Fibroblast of pulmonary artery (primary cell): Measurements from ENCODE around the gene LRMDA.

ENCODE experiments used
- DNase-seq: peaks from one replicate; pipeline ENCODE4 v3.0.0-alpha.2; 2010; ENCODE audit warnings: low read depth
- H3K4me3 ChIP-seq: replicated peaks from 2 replicates; pipeline ENCODE4 v1.5.1; 2011; ENCODE audit warnings: low read depth, mild to moderate bottlenecking, control low read depth, low read length, moderate library complexity
- TF ChIP-seq, protein P1 (sequence below): IDR thresholded peaks from 2 replicates; pipeline ENCODE4 v1.5.1; 2011; ENCODE audit warnings: mild to moderate bottlenecking, control low read depth, low read length, inconsistent platforms; ENCODE audit errors: missing control alignments

Gene LRMDA

DNA sequence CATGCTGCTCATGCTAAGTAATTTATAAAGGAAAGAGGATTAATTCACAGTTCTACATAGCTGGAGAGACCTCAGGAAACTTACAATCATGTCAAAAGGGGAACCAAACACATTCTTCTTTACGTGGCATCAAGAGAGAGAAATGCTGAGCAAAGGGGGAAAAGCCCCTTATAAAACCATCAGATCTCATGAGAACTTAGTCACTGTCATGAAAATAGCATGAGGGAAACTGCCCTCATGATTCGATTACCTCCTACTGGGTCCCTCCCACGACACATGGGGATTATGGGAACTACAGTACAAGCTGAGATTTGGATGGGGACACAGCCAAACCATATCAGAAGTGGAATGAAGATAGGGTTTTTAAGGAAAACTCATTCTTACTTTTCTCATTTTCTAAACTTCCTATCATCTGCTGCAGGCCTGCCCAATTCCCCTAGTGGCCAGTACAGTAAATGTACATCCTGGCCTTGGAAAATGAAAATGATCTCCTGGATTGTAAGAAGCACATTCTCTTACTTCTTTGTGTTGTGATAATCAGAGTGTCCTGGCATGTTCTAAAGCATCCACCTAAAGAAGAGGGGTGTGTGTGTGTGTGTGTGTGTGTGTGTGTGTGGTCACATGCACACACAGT, 421.5 kb downstream of the LRMDA start:
- H3K4me3 ChIP-seq: no peak overlapping the region
- DNase-seq: peak; percentile 6
- TF ChIP-seq, protein P1, sequence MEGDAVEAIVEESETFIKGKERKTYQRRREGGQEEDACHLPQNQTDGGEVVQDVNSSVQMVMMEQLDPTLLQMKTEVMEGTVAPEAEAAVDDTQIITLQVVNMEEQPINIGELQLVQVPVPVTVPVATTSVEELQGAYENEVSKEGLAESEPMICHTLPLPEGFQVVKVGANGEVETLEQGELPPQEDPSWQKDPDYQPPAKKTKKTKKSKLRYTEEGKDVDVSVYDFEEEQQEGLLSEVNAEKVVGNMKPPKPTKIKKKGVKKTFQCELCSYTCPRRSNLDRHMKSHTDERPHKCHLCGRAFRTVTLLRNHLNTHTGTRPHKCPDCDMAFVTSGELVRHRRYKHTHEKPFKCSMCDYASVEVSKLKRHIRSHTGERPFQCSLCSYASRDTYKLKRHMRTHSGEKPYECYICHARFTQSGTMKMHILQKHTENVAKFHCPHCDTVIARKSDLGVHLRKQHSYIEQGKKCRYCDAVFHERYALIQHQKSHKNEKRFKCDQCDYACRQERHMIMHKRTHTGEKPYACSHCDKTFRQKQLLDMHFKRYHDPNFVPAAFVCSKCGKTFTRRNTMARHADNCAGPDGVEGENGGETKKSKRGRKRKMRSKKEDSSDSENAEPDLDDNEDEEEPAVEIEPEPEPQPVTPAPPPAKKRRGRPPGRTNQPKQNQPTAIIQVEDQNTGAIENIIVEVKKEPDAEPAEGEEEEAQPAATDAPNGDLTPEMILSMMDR: peak; percentile 38

DNA sequence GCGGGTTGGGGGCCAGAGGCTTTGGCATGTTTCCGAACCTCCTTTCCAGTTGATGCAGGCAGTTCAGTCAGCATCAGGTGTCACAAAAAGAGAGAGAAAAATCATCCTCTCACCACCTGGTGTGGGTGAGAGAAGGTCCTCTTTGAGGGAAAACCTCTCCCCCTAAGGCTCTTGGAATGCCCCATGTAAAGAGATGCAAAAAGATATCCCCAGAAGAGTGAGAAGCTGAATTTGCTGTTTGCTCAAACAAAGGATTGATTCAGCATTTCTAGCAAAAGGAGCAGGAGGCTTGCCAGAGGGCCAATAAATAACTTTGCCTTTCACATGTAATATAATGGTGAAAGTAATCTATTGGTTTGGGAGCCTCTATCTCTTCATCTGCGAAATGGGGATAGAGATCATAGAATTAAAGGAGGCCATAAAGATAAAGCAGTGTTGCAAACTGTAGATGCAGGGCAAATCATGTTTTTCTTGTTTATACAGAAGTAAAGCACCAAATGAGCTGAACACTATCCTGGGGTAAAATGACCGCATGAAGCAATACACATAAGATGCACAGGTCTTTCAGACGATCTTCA, 425.9 kb downstream of the LRMDA start:
- TF ChIP-seq, protein P1: no peak
- no peak for DNase-seq
- no peak overlapping the region for H3K4me3 ChIP-seq

DNA sequence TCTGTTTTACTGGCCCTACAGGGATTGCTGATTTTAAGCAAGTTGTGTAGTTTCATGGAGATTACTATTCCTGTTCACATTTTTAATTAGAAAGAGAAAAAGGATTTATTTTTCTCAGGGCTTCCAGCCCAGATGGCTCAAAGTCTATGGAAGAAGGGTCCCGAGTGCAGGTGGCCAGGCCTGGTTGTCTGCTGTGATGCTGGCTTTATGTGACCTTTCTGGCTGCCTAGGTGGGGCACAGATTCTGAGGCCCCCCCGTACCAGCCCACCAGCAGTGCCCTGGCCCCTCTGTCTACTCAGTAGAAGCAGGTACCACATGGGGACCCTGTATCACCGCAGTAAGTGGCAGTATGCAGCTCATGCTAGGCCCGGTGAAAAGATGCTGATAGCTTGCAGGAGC, 426.5 kb downstream of the LRMDA start:
- TF ChIP-seq, protein P1: no peak
- no peak overlapping the region for H3K4me3 ChIP-seq
- DNase-seq: no peak

DNA sequence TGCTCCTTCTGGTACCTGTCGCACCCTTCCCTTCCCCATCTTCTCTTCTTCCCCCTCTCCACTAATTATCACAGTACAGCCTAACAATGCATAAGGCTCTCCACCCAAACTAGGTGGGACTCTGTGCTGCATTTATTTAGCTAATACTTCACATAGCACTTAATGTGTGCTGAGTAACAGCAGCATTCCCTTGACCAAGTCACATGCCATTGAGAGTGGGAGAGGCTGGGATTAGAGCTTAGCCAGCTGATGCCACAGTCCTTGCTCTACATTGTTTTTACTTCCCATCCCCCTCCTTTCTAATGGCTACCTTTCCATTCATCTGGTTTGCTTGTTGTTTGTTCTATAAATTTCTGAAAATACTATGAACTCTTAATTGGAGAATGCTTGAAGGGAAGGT, 426.9 kb downstream of the LRMDA start:
- DNase-seq: no peak

DNA sequence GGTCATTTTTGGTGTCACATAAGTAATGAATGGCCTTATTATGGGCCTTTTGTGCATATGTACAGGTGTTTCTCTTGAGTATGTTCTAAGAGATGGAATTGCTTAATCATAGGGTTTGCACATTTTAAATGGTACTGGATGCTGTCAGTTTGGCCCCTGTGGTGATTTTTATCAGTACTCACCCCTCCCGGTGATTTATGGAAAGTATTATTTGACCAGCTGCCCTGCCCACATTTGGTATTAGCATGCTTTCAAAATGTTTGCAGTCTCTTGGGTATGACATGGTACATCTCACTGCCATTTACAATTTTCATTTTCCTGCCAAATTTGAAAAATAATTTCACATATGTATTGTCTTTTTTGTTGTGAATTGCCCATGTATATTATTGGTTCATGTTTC, 427.7 kb downstream of the LRMDA start:
- TF ChIP-seq, protein P1: no peak
- DNase-seq: no peak
- no peak overlapping the region for H3K4me3 ChIP-seq

More for the DNA sequence above, 426.9 kb downstream of the LRMDA start:
- H3K4me3 ChIP-seq: no peak overlapping the region
- TF ChIP-seq, protein P1: no peak

DNA sequence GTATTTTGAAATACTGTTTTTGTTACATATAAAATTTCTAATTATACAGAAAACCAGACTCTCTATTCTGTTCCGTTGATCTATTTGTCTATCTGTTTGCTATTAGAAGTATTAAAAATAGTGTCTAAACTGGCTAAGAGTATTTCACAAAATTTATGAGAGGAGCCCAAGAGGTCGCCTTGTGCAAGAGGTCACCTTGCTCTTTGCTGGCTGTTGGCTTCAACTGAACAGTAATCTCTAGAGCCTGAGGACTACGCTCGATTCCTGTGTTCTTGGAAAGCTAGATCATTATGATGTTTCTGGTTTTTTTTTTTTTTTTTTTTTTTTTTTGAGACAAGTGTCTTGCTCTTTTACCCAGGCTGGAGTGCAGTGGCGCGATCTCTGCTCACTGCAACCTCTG, 428.6 kb downstream of the LRMDA start:
- no peak for DNase-seq
- no peak overlapping the region for H3K4me3 ChIP-seq
- TF ChIP-seq, protein P1: no peak

DNA sequence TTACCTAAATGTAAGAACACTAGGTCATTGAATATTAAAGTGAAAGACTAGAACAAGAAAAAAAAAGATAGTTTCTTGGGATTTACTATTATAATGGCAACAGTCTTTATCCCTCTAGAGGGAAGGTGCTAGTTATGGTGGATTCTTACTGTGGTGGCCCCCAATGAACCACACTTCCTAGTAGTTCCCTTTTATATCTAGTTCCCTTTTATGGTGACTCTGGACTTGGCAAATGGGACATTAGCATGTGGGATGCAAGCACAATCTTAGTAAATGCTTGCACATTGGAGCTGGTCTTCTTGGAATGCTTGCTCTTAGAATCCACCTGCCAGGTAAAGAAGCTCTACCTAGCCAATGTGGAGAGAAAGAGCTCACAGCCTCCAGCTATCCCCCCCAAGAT, 430.2 kb downstream of the LRMDA start:
- no peak for DNase-seq
- H3K4me3 ChIP-seq: no peak overlapping the region
- TF ChIP-seq, protein P1: no peak
